Adipose tissue (tissue), 3 donors: ENCODE measurements around the gene SRSF4. TPM values are rescaled to one million over a fixed set of nuclear protein-coding genes. Genes with fewer than 3 reads are reported as not detected.
"Not testable (repeated sequence)": the region's sequence is repeated elsewhere in the genome, so short reads cannot be mapped to it uniquely, and the experiment has no call there.

ENCODE experiments used
- H3K27ac ChIP-seq: one replicate; pipeline ENCODE4 v1.5.1; 2013; ENCODE audit warnings: low read depth, low read length
- WGBS, 3 donors: extraction: QIAGEN DNeasy Blood & Tissue Kit; methylation state at CpG; one replicate each; pipeline ENCODE4 v1.1.7; 2013; 5-methylcytosine and 5-hydroxymethylcytosine counted together
- polyA plus RNA-seq, 3 donors: library from polyadenylated mRNA; stranded (reverse); fragments of 200-250 nt; gene quantifications; one replicate each; pipeline ENCODE4 v1.2.3, GENCODE V29; 2013
- donor health status: healthy with polysubstance abuse.
- donor health status: Bipolar disorder and iron deficiency.
- donor health status: healthy.

Gene SRSF4
- polyA plus RNA-seq, 3 donors, result 37.1 to 84.2 (median 77.3) TPM

GRCh38 chr1:29142714-29143113 lies 39.0 kb downstream of the SRSF4 start:
- 73 to 85% (median 80%) methylated on average over 2 of the region's 2 CpGs for WGBS, 3 donors
- H3K27ac ChIP-seq, result no peak overlapping the region

DNA sequence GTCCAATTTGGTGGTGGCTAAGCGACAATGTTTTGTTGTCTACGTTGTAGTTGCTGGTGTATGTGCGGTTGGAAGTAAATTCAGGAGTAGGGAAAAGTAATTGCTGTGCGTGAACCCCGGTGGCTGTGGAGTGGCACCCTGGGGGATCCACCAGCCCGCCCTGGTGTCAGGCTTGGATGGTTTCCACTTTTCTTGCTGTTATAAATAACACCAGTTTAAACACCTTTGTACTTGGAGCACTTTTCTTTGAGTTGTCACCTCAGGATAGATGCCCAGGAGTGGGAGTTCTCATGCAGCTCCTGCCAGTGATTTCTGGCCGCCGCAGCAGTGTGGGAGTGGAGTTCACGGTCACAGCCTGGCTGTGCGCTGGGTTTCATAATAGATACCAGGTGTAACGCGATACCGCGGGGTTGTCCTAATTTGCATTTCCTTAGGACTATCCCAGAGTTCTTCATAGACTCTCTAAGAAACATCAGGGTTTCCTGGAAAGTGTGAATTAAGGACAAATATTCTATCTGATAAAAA lies 45.2 kb downstream of the SRSF4 start:
- 41 to 56% (median 52%) methylated on average over 14 of the region's 14 CpGs for WGBS, 3 donors
- no peak overlapping the region for H3K27ac ChIP-seq

DNA sequence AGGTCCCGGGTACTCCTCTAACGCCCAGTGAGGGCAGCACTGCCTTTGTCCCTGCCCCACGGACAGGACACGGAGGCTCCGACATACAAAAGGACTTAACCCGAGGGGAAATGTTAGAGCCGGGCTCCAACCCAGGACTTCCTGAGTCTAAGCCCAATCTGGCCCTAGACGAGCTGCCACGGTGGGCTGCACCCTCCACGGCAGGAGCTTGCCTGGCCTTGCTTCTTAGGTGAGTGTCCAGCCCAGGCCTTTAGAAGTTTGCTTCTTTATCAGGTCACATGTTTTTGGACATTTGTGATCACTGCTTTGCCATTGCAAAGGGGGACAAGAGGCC lies 47.0 kb downstream of the SRSF4 start:
- whole genome bisulfite sequencing, 3 donors, result 53 to 72% (median 63%) methylated on average over 10 of the region's 10 CpGs

GRCh38 chr1:29133861-29134694 lies 47.6 kb downstream of the SRSF4 start:
- no peak overlapping the region for H3K27ac ChIP-seq
- WGBS, 3 donors, result 59 to 69% (median 66%) methylated on average over 53 to 55 of the region's 55 CpGs

More for the DNA sequence above, 47.0 kb downstream of the SRSF4 start:
- no peak overlapping the region for H3K27ac ChIP-seq

DNA sequence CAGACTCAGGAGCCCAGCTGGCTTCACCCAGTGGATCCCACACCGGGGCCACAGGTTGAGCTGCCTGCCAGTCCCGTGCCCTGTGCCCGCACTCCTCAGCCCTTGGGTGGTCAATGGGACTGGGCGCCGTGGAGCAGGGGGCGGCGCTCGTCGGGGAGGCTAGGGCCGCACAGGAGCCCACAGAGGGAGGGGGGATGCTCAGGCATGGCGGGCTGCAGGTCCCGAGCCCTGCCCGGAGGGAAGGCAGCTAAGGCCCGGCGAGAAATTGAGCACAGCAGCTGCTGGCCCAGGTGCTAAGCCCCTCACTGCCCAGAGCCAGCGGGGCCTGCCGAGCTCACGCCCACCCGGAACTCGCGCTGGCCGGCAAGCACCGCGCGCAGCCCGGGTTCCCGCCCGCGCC lies 50.6 kb downstream of the SRSF4 start:
- WGBS, 3 donors, result 94 to 96% (median 95%) methylated on average over 17 to 29 of the region's 29 CpGs
- not testable (repeated sequence) for H3K27ac ChIP-seq

DNA sequence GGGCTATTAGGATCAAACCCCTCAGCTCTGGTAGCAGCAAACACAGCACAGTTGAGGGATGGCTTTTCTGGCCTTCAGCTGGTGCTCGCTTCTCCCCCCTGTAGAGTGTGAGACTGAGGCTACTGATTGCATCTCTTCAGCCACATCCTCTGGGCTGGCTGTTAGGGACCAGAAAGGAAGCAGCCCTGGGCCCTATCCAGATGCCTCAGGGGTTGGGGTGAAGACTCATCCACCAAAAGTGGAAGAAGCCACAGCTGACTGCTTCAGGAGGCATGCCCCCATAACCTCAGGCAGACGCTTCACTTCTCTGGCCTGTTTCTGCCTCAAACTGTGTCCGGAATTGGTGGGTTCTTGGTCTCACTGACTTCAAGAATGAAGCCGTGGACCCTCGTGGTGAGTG lies 51.8 kb downstream of the SRSF4 start:
- WGBS, 3 donors, result 73 to 94% (median 84%) methylated on average over 5 of the region's 5 CpGs

GRCh38 chr1:29128739-29129138 lies 53.0 kb downstream of the SRSF4 start:
- 83 to 90% (median 87%) methylated on average over 6 of the region's 6 CpGs for WGBS, 3 donors
- H3K27ac ChIP-seq, result no peak overlapping the region

More for the DNA sequence above, 51.8 kb downstream of the SRSF4 start:
- H3K27ac ChIP-seq, result no peak overlapping the region

- no peak overlapping the region for H3K27ac ChIP-seq
- 95 to 99% (median 97%) methylated on average over 6 of the region's 6 CpGs for WGBS, 3 donors
Observed at GRCh38 chr1:29126198-29126597, 55.5 kb downstream of the SRSF4 start.

DNA sequence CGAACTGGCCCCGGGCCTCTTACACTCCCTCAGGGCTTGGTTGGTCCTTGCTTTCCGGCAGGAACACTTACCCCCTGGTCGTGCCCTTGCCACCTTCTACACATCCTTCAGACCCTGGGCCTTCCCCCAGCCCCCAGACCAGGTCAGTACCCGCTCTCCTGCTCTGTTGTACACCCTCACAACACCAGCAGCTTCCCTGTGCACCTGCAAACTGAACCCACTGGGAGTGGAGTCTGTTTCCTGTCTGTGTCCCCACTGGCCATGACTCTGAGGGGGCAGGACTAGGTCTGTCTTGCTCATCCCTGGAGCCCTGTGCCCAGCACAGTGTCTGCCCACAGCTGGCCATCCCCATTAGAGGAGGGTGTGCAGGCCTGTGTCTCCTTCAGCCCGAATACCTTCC lies 55.9 kb downstream of the SRSF4 start:
- H3K27ac ChIP-seq, result no peak overlapping the region
- 86 to 90% (median 87%) methylated on average over 6 of the region's 6 CpGs for WGBS, 3 donors

- WGBS, 3 donors, result 63 to 66% (median 65%) methylated on average over 13 to 14 of the region's 14 CpGs
- H3K27ac ChIP-seq, result no peak overlapping the region
Observed at GRCh38 chr1:29125237-29125641, 56.5 kb downstream of the SRSF4 start.

- no peak overlapping the region for H3K27ac ChIP-seq
- 3 to 8% (median 5%) methylated on average over 52 to 84 of the region's 85 CpGs for WGBS, 3 donors
Observed at GRCh38 chr1:29124366-29125236, 57.1 kb downstream of the SRSF4 start.

DNA sequence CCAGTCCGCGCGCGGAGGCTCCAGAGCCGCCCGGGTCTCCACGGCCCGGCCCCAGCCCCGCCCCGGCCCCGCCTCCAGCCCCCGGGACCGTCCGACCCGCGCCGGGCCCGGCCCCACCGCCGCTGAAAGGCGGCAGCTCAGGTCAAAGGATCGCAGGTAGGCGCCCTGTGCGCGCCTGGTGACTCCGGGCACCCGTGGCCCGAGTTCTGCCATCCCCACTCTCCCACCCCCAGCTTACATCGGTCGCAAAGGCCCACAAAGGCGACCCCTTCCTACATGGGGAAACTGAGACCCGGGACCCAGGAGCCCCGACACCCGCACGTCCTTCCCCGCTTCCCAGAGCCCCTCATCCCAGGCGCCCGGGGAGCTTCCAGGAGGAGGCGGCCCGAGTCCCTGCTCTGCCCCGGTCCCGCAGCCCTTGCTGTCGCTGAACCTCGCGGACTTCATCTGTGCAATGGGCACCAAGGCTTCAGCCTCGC lies 57.8 kb downstream of the SRSF4 start, which contains the start of gene TMEM200B:
TMEM200B (minus strand) TSS at position 17 of the 479 bp plus-strand sequence. CDS start 2,075 bp downstream, outside the sequence.
- peak within 1 kb of the TSS; percentile 47 for H3K27ac ChIP-seq
- 0 to 1% (median 0%) methylated on average over 18 to 46 of the region's 46 CpGs for WGBS, 3 donors

GRCh38 chr1:29123053-29123886 lies 58.4 kb downstream of the SRSF4 start:
- peak overlapping the region; percentile 47 for H3K27ac ChIP-seq
- WGBS, 3 donors, result 4 to 9% (median 5%) methylated on average over 47 to 70 of the region's 70 CpGs

- 3 to 10% (median 3%) methylated on average over 28 to 34 of the region's 34 CpGs for WGBS, 3 donors
- peak overlapping the region; percentile 28 for H3K27ac ChIP-seq
Observed at GRCh38 chr1:29122682-29123052, 59.0 kb downstream of the SRSF4 start.

DNA sequence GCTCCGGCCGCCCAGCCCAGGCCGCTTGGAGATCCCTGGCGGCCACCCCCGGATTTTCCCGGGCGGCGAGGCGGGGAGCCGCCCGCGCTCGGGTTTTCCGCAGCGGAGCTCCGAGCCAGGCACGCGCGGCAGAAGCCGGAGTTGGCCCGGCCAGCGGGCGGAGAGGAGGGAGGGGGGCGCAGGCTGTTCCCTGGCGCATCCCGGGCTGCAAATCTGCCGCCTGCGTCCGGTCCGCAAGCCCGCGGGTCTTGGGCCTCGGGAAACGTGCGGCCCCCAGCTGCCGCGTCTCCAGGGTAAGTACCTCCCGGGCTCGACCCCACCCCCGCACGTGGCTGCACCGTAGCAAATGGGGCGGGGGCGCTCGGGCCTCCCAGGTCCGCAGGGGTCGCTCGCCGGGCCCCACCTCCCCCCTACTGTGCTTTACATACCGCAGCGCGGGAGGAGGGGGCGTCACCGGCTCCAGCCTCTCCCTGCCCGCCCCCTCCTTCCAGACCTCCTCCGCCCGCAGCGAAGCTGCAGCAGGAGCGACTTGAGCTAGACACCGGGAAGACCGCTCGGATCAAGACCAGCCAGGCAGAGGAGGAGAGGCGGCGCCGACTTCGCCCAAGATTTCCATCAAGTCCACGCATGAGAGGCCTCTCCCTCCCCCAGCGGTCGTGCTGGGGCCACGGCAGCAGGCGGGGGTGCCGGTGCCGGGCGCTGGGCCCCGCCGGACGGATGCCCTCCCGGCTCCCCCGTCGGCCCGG lies 59.6 kb downstream of the SRSF4 start:
- H3K27ac ChIP-seq, result no peak overlapping the region
- 1 to 3% (median 1%) methylated on average over 36 to 81 of the region's 81 CpGs for WGBS, 3 donors

GRCh38 chr1:29121516-29121935 lies 60.2 kb downstream of the SRSF4 start:
- H3K27ac ChIP-seq, result no peak overlapping the region
- 3 to 5% (median 4%) methylated on average over 31 to 59 of the region's 59 CpGs for WGBS, 3 donors

GRCh38 chr1:29120947-29121485 lies 60.7 kb downstream of the SRSF4 start:
- no peak overlapping the region for H3K27ac ChIP-seq
- WGBS, 3 donors, result 36 to 47% (median 43%) methylated on average over 42 of the region's 42 CpGs
